Measurements from ENCODE around the gene PKNOX2.

PKNOX2 gene

DNA sequence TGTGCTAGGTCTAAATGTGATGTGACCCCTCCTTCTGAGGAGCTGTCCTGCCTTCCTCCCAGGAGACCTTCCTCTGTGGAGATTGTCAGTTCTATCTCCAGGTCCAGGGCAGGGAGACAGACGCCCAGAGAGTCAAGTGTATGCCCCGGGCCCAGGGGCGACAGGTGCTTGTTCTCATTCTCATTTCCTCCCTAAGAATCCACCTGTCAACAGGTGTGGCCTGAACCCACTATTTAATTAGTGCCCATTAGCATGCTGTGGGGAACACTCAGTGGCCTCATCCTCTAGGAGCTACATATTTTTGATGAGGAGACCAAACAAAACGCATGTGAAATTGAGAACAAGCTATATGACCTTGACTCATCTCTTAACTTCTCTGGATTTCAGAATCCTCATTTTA lies 9.5 kb downstream of the PKNOX2 start:
- H3K27ac ChIP-seq = no peak overlapping the region
- H3K36me3 ChIP-seq (ENCODE audit: insufficient read depth) = no peaks in the 10 kb centered on the region
- no peaks in the 10 kb centered on the region for H4K20me1 ChIP-seq (ENCODE audit: insufficient read depth)
- H3K27me3 ChIP-seq (ENCODE audit: insufficient read depth, low read depth) = no peaks in the 10 kb centered on the region
- no peaks in the 10 kb centered on the region for H3K4me1 ChIP-seq (ENCODE audit: low read depth, poor library complexity, severe bottlenecking)
- no peak overlapping the region for H3K4me2 ChIP-seq
- H3K9ac ChIP-seq = no peak overlapping the region
- H2AFZ ChIP-seq (ENCODE audit: low read depth) = no peak overlapping the region
- H3K4me3 ChIP-seq (IDR thresholded peaks at IDR 0.05; ENCODE audit: insufficient read depth, low read depth, low read length) = no peak overlapping the region
- TF ChIP-seq, protein P1, sequence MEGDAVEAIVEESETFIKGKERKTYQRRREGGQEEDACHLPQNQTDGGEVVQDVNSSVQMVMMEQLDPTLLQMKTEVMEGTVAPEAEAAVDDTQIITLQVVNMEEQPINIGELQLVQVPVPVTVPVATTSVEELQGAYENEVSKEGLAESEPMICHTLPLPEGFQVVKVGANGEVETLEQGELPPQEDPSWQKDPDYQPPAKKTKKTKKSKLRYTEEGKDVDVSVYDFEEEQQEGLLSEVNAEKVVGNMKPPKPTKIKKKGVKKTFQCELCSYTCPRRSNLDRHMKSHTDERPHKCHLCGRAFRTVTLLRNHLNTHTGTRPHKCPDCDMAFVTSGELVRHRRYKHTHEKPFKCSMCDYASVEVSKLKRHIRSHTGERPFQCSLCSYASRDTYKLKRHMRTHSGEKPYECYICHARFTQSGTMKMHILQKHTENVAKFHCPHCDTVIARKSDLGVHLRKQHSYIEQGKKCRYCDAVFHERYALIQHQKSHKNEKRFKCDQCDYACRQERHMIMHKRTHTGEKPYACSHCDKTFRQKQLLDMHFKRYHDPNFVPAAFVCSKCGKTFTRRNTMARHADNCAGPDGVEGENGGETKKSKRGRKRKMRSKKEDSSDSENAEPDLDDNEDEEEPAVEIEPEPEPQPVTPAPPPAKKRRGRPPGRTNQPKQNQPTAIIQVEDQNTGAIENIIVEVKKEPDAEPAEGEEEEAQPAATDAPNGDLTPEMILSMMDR (conservative IDR thresholded peaks at IDR 0.05; ENCODE audit: low read depth, low read length) = no peak
- no peaks in the 10 kb centered on the region for H3K79me2 ChIP-seq (ENCODE audit: insufficient read depth, low read depth)

DNA sequence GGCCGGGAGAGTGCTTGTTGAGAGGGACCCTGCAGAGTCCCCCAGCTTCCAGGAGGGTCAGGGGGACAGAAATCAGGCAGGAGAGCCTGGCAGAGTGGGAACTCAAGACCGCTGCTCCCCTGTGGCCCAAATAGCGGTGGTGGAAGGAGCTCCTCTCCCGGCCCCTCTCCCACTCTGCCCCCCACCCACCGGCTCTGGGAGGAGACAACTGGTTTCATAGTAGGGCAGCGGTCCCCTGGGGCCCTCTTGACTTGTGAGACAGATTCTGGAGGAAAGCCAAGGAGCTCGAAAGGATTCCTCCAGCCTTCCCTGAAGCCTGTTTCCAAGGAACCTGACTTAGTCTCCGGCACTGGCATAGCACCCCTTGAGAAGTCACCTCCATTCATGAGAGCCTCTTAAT lies 10.1 kb downstream of the PKNOX2 start:
- Histone ChIP-seq H3K36me3 (ENCODE audit: insufficient read depth) (no peaks in the 10 kb centered on the region), H3K4me2 (no peak overlapping the region), H3K79me2 (ENCODE audit: insufficient read depth, low read depth) (no peaks in the 10 kb centered on the region), H3K27ac (no peak overlapping the region), H3K9ac (no peak overlapping the region), H3K4me3 (IDR thresholded peaks at IDR 0.05; ENCODE audit: insufficient read depth, low read depth, low read length) (no peak overlapping the region), H3K4me1 (ENCODE audit: low read depth, poor library complexity, severe bottlenecking) (no peaks in the 10 kb centered on the region), H3K27me3 (ENCODE audit: insufficient read depth, low read depth) (no peaks in the 10 kb centered on the region), H2AFZ (ENCODE audit: low read depth) (no peak overlapping the region), H4K20me1 (ENCODE audit: insufficient read depth) (no peaks in the 10 kb centered on the region)
- TF ChIP-seq, protein P1 (conservative IDR thresholded peaks at IDR 0.05; ENCODE audit: low read depth, low read length) = no peak

DNA sequence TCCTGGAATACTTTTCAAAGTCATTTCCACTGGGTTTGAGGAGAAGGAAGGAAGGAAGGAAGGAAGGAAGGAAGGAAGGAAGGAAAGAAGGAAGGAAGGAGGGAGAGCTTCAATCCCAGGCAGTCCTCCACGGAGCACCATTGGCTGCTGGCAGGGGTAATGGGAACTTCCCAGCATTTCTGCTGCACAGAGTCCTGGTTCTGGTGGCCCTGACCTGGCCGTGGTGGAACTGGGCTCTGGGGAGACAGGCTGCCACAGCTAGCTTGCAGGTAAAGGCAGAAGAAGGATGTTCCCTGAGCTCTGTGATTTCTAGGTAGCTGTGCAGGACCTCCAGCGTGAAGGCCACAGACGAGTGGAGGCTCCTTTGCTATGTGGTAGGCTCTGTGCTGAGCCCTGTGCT lies 10.6 kb downstream of the PKNOX2 start:
- Histone ChIP-seq H3K27me3 (ENCODE audit: insufficient read depth, low read depth) (no peaks in the 10 kb centered on the region), H3K79me2 (ENCODE audit: insufficient read depth, low read depth) (no peaks in the 10 kb centered on the region), H4K20me1 (ENCODE audit: insufficient read depth) (no peaks in the 10 kb centered on the region), H3K4me2 (no peak overlapping the region), H3K27ac (no peak overlapping the region), H3K36me3 (ENCODE audit: insufficient read depth) (no peaks in the 10 kb centered on the region), H3K4me3 (IDR thresholded peaks at IDR 0.05; ENCODE audit: insufficient read depth, low read depth, low read length) (no peak overlapping the region), H3K4me1 (ENCODE audit: low read depth, poor library complexity, severe bottlenecking) (no peaks in the 10 kb centered on the region), H3K9ac (no peak overlapping the region), H2AFZ (ENCODE audit: low read depth) (no peak overlapping the region)
- TF ChIP-seq, protein P1 (conservative IDR thresholded peaks at IDR 0.05; ENCODE audit: low read depth, low read length) = no peak

DNA sequence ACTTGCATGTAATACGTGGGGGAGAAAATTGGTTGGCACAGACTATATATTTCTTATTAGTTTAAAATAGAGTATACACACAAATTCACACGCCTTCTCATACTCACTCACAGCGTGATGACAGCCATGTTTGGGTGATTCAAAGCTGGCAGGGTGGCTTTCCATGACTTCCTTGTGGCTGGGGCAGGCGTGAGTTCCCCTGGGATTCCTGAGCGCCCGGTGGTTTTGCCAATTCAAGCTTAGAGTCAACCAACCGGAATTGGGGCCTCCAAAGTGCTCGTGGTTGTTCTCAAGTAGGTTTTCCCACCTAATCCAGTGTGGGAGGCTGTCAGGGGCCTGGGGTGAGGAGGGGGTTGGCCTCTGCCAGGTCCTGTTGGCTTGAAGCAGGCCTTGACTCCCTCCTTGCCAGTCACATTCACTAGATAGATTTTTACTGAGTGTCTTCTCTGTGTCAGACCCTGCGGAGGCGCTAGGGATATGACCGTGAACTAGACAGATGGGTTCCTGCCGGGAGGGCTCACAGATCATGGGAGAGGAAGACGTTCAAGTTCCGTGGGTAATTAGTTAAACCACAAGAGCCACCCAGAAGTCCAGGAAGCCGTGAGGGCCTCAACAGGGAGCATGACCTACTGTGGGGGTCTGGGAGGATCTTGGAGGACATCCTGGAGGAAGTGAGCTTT lies 11.5 kb downstream of the PKNOX2 start:
- Histone ChIP-seq H3K4me2 (no peak overlapping the region), H3K4me1 (ENCODE audit: low read depth, poor library complexity, severe bottlenecking) (no peaks in the 10 kb centered on the region), H3K27ac (no peak overlapping the region), H2AFZ (ENCODE audit: low read depth) (no peak overlapping the region), H3K4me3 (IDR thresholded peaks at IDR 0.05; ENCODE audit: insufficient read depth, low read depth, low read length) (no peak overlapping the region), H3K27me3 (ENCODE audit: insufficient read depth, low read depth) (no peaks in the 10 kb centered on the region), H4K20me1 (ENCODE audit: insufficient read depth) (no peaks in the 10 kb centered on the region), H3K9ac (no peak overlapping the region), H3K36me3 (ENCODE audit: insufficient read depth) (no peaks in the 10 kb centered on the region), H3K79me2 (ENCODE audit: insufficient read depth, low read depth) (no peaks in the 10 kb centered on the region)
- TF ChIP-seq, protein P1 (conservative IDR thresholded peaks at IDR 0.05; ENCODE audit: low read depth, low read length) = no peak
